Neural cell (in vitro differentiated cells): ENCODE measurements around the gene ASNSD1. TPM values are rescaled to one million over a fixed set of nuclear protein-coding genes. Genes with fewer than 3 reads are reported as not detected.

Experiments used
- H2AFZ ChIP-seq: fragments of 200-600, 300-800 bp; sonication (generic), shearing (Covaris generic); 2 replicates; pipeline ENCODE4 v1.6.0; 2014; ENCODE audit warnings: low read depth, mild to moderate bottlenecking, antibody characterized with exemption, low read length, moderate library complexity
- H3F3A ChIP-seq: fragments of 200-600 bp; shearing (Covaris generic); 2 replicates; pipeline ENCODE4 v1.6.1; 2016; ENCODE audit warnings: mild to moderate bottlenecking, moderate library complexity, mixed read lengths, antibody characterized with exemption, low read length; ENCODE audit not compliant: insufficient read depth, poor library complexity, severe bottlenecking
- H3K27ac ChIP-seq: fragments of 200-600, 300-800 bp; sonication (generic), shearing (Covaris generic); 2 replicates; pipeline ENCODE4 v1.5.1; 2014; ENCODE audit warnings: mild to moderate bottlenecking, low read length, moderate library complexity
- H3K27me3 ChIP-seq: fragments of 300-800, 200-600 bp; sonication (generic), shearing (Covaris generic); 2 replicates; pipeline ENCODE4 v1.6.0; 2014; ENCODE audit warnings: mild to moderate bottlenecking, low read depth, low read length, moderate library complexity; ENCODE audit not compliant: insufficient read depth
- H3K36me3 ChIP-seq: fragments of 300-800, 200-600 bp; sonication (generic), shearing (Covaris generic); 2 replicates; pipeline ENCODE4 v1.5.1; 2014; ENCODE audit warnings: mild to moderate bottlenecking, antibody characterized with exemption, low read length, moderate library complexity; ENCODE audit not compliant: insufficient read depth
- H3K4me2 ChIP-seq: fragments of 300-800, 200-600 bp; sonication (generic), shearing (Covaris generic); 2 replicates; pipeline ENCODE4 v1.6.0; 2014; ENCODE audit warnings: mild to moderate bottlenecking, low read length
- H3K4me3 ChIP-seq: fragments of 300-800, 200-600 bp; sonication (generic), shearing (Covaris generic); 2 replicates; pipeline ENCODE4 v1.5.1; 2014; ENCODE audit warnings: mild to moderate bottlenecking, low read length, moderate library complexity
- H3K79me2 ChIP-seq: fragments of 200-600 bp; shearing (Covaris generic); replicated peaks from 2 replicates; pipeline ENCODE4 v1.6.0; 2014; ENCODE audit warnings: mild to moderate bottlenecking, low read length, moderate library complexity; ENCODE audit not compliant: insufficient read depth
- H3K9ac ChIP-seq: fragments of 300-800, 200-600 bp; sonication (generic), shearing (Covaris generic); 2 replicates; pipeline ENCODE4 v1.6.1; 2016; ENCODE audit warnings: mild to moderate bottlenecking, low read length, mixed read lengths
- H3K9me2 ChIP-seq: fragments of 200-600 bp; shearing (Covaris generic); 2 replicates; pipeline ENCODE4 v1.6.1; 2016; ENCODE audit warnings: mild to moderate bottlenecking, low read length, mixed read lengths; ENCODE audit not compliant: insufficient read depth
- H3K9me3 ChIP-seq: fragments of 200-600, 300-800 bp; sonication (generic), shearing (Covaris generic); 2 replicates; pipeline ENCODE4 v1.6.1; 2016; ENCODE audit warnings: mild to moderate bottlenecking, mixed run types, low read length, moderate library complexity, mixed read lengths
- H4K20me1 ChIP-seq: fragments of 200-600 bp; shearing (Covaris generic); 2 replicates; pipeline ENCODE4 v1.6.1; 2016; ENCODE audit warnings: mild to moderate bottlenecking, mixed run types; ENCODE audit not compliant: insufficient read depth
- EP300 ChIP-seq: fragments of 450-650 bp; conservative IDR thresholded peaks from 2 replicates; pipeline ENCODE4 v1.6.1; 2014; ENCODE audit warnings: antibody characterized with exemption, mild to moderate bottlenecking, moderate library complexity; ENCODE audit not compliant: poor library complexity, severe bottlenecking
- EZH2 ChIP-seq: fragments of 200-600, 300-800 bp; shearing (Covaris generic), sonication (generic); IDR thresholded peaks from 2 replicates; pipeline ENCODE4 v1.6.1; 2014; ENCODE audit warnings: antibody characterized with exemption, low read length, borderline replicate concordance, mild to moderate bottlenecking; ENCODE audit not compliant: insufficient read depth, poor library complexity, severe bottlenecking
- MXI1 ChIP-seq: fragments of 450-650 bp; conservative IDR thresholded peaks from 2 replicates; pipeline ENCODE4 v1.6.1; 2014; ENCODE audit warnings: antibody characterized with exemption, mild to moderate bottlenecking; ENCODE audit not compliant: poor library complexity, severe bottlenecking
- POLR2AphosphoS5 ChIP-seq: IDR thresholded peaks from 2 replicates; pipeline ENCODE4 v1.6.1; 2012
- RAD21 ChIP-seq: fragments of 450-650 bp; conservative IDR thresholded peaks from 2 replicates; pipeline ENCODE4 v1.6.1; 2014; ENCODE audit warnings: antibody characterized with exemption, mild to moderate bottlenecking, moderate library complexity
- REST ChIP-seq: IDR thresholded peaks from 2 replicates; pipeline ENCODE4 v1.6.1; 2012; ENCODE audit warnings: borderline replicate concordance
- SMC3 ChIP-seq: fragments of 450-650 bp; conservative IDR thresholded peaks from 2 replicates; pipeline ENCODE4 v1.6.1; 2014; ENCODE audit warnings: antibody characterized with exemption, mild to moderate bottlenecking, moderate library complexity; ENCODE audit not compliant: poor library complexity
- TAF1 ChIP-seq: IDR thresholded peaks from 2 replicates; pipeline ENCODE4 v1.6.1; 2012; ENCODE audit warnings: low read depth
- polyA plus RNA-seq: library from polyadenylated mRNA; depleted of rRNA; stranded (reverse); fragments of >200 nt; gene quantifications from 2 replicates; pipeline ENCODE4 v1.2.3, GENCODE V29; 2014
- TF ChIP-seq, protein P1 (sequence below): fragments of 450-650 bp; IDR thresholded peaks from 2 replicates; pipeline ENCODE4 v1.5.1; 2014; ENCODE audit warnings: antibody characterized with exemption, mild to moderate bottlenecking, moderate library complexity; ENCODE audit not compliant: poor library complexity, severe bottlenecking

The ASNSD1 gene
- polyA plus RNA-seq, 1 donor from 2014 or later, result 94.3 TPM

GRCh38 chr2:189641590-189641989 lies 19.7 kb upstream of the ASNSD1 start:
- TF ChIP-seq, protein P1, sequence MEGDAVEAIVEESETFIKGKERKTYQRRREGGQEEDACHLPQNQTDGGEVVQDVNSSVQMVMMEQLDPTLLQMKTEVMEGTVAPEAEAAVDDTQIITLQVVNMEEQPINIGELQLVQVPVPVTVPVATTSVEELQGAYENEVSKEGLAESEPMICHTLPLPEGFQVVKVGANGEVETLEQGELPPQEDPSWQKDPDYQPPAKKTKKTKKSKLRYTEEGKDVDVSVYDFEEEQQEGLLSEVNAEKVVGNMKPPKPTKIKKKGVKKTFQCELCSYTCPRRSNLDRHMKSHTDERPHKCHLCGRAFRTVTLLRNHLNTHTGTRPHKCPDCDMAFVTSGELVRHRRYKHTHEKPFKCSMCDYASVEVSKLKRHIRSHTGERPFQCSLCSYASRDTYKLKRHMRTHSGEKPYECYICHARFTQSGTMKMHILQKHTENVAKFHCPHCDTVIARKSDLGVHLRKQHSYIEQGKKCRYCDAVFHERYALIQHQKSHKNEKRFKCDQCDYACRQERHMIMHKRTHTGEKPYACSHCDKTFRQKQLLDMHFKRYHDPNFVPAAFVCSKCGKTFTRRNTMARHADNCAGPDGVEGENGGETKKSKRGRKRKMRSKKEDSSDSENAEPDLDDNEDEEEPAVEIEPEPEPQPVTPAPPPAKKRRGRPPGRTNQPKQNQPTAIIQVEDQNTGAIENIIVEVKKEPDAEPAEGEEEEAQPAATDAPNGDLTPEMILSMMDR, result no peak
- TF ChIP-seq EP300 (no peak), RAD21 (no peak), POLR2AphosphoS5 (no peak), REST (no peak), MXI1 (no peak), TAF1 (no peak), EZH2 (no peak), SMC3 (no peak)
- Histone ChIP-seq H3K9me2 (no peaks in the 10 kb centered on the region), H3K27me3 (no peaks in the 10 kb centered on the region), H2AFZ (no peak overlapping the region), H4K20me1 (no peaks in the 10 kb centered on the region), H3K4me3 (no peak overlapping the region), H3K36me3 (no peaks in the 10 kb centered on the region), H3K4me2 (no peak overlapping the region), H3K27ac (no peak overlapping the region), H3K79me2 (no peaks in the 10 kb centered on the region), H3K9me3 (no peaks in the 10 kb centered on the region), H3K9ac (no peak overlapping the region), H3F3A (no peaks in the 10 kb centered on the region)

DNA sequence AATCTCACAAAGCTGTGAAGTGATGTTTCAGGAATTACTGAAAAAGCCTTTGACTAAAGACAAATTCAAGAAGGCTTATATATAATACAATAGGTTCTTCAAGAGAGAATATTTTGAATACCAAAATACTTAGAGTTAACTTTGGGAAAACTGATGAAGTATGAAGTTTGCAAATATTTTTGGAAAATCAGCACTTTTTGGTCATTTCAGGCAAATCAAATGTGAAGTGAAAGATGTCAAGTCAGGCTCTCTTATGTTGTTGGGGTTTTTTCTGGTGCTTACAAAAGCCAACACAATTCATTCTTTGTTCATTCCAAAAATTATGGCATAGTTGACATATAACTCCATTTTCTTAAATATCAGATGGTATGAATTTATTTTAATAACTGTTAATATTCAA lies 14.7 kb upstream of the ASNSD1 start:
- Histone ChIP-seq H3K36me3 (no peaks in the 10 kb centered on the region), H3K27ac (no peak overlapping the region), H2AFZ (no peak overlapping the region), H3K9me3 (no peaks in the 10 kb centered on the region), H3K9me2 (no peaks in the 10 kb centered on the region), H3K4me3 (no peak overlapping the region), H3K4me2 (no peak overlapping the region), H3K79me2 (no peaks in the 10 kb centered on the region), H3K9ac (no peak overlapping the region), H3F3A (no peaks in the 10 kb centered on the region), H4K20me1 (no peaks in the 10 kb centered on the region), H3K27me3 (no peaks in the 10 kb centered on the region)
- TF ChIP-seq POLR2AphosphoS5, result no peak
- no peak for TF ChIP-seq TAF1
- TF ChIP-seq REST, result no peak
- TF ChIP-seq MXI1, result no peak
- no peak for TF ChIP-seq EP300
